Measurements from ENCODE around the gene PPP1R14D.

Gene PPP1R14D

DNA sequence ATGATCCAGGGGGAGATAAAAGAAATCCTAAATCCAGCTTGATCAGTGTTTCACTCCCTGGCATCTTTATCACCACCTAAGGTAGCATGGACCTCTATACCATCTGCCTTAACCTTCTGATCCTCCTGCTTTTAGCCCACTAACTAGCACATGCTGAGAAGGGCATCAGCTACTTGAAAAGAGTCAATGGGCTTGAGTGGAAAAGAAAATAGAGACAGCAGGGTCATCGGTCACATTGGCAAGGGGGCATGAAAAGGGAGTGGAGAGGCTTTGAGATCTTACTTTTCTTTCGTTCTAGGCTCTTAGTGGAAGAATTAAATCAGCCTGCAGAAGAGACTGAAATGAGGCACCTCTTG is 21.9 kb downstream of the PPP1R14D start:
- peak overlapping the region; percentile 100 for H3K4me3 ChIP-seq (ENCODE audit: low read length)
- TF ChIP-seq, protein P1, sequence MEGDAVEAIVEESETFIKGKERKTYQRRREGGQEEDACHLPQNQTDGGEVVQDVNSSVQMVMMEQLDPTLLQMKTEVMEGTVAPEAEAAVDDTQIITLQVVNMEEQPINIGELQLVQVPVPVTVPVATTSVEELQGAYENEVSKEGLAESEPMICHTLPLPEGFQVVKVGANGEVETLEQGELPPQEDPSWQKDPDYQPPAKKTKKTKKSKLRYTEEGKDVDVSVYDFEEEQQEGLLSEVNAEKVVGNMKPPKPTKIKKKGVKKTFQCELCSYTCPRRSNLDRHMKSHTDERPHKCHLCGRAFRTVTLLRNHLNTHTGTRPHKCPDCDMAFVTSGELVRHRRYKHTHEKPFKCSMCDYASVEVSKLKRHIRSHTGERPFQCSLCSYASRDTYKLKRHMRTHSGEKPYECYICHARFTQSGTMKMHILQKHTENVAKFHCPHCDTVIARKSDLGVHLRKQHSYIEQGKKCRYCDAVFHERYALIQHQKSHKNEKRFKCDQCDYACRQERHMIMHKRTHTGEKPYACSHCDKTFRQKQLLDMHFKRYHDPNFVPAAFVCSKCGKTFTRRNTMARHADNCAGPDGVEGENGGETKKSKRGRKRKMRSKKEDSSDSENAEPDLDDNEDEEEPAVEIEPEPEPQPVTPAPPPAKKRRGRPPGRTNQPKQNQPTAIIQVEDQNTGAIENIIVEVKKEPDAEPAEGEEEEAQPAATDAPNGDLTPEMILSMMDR (conservative IDR thresholded peaks at IDR 0.05; ENCODE audit: low read length) = no peak
- DNase-seq (ENCODE audit: low read depth) = no peak

DNA sequence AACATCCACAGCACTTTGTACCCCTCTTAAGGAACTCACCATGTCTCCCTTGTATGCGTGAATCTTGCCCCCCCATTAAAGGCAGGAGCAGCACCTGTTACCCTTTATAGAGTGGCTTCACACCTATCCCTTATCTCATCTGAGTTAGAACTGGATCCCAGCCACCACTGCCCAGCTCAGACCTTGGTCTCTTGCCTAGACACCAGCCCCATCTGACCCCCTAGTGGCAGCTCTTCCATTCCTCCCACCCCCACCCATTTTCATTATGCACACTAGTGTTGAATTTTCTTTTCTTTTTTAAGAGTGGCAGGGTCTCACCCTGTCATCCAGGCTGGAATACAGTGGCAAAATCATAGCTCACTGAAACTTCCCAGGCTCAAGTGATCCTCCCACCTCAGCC is 24.8 kb downstream of the PPP1R14D start:
- DNase-seq (ENCODE audit: low read depth) = no peak
- H3K4me3 ChIP-seq (ENCODE audit: low read length) = no peak overlapping the region
- TF ChIP-seq, protein P1 (conservative IDR thresholded peaks at IDR 0.05; ENCODE audit: low read length) = 0 out of 2 replicates have a peak, but pooled peaks have one; percentile 3

DNA sequence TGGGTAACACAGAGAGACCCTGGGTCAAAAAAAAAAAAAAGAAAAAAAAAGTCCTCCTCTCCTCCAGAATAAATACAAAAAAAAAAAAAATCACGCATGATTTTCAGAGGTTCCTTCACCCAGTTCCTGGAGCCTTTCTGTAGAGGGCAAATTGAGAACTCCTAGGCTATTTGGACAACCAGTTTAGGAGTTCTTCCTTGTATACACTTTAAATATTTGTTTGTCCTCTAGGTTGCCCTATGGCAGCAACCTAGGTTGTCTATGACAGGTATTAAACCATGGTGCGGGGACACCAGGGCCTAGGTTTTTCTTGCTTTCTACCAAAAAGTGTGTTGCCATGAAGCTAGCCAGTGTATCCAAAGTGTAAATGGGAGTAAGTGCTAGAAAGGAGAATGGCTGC is 25.4 kb downstream of the PPP1R14D start:
- TF ChIP-seq, protein P1 (conservative IDR thresholded peaks at IDR 0.05; ENCODE audit: low read length) = no peak
- DNase-seq (ENCODE audit: low read depth) = no peak
- H3K4me3 ChIP-seq (ENCODE audit: low read length) = no peak overlapping the region

DNA sequence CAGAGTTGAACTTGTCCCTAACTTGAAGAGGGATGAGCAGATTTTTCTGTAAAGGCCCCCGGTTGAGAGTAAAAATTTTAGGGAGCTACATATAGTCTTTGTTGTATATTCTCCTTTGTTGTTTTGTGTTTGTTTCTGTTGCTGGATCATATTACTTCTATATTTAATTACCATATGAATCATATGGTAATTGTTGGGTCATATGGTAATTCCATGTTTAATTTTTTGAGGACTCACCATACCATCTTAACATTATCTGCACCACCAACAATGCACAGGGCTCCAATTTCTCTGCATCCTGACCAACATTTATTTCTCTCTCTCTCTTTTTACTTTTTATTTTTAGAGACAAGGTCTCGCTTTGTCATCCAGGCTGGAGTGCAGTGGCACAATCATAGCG is 29.0 kb downstream of the PPP1R14D start:
- H3K4me3 ChIP-seq (ENCODE audit: low read length) = no peak overlapping the region

DNA sequence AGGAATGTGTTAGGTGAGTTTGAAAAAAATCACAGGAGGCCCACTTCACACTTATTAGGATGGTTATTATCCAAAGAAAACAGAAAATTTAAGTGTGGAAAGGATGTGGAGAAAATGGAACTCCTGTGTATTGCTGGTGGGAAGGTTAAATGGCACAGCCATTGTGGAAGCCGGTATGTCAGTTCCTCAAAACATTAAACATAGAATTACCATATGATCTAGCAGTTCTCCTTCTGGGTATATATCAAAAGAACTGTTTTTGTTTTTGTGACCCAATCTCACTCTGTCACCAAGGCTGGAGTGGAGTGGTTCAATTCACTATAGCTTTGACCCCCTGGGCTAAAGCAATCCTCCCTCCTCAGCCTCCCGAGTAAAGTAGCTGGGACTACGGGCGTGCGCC is 32.0 kb downstream of the PPP1R14D start:
- TF ChIP-seq, protein P1 (conservative IDR thresholded peaks at IDR 0.05; ENCODE audit: low read length) = no peak

More for the DNA sequence above, 29.0 kb downstream of the PPP1R14D start:
- no peak for DNase-seq (ENCODE audit: low read depth)
- TF ChIP-seq, protein P1 (conservative IDR thresholded peaks at IDR 0.05; ENCODE audit: low read length) = no peak

DNA sequence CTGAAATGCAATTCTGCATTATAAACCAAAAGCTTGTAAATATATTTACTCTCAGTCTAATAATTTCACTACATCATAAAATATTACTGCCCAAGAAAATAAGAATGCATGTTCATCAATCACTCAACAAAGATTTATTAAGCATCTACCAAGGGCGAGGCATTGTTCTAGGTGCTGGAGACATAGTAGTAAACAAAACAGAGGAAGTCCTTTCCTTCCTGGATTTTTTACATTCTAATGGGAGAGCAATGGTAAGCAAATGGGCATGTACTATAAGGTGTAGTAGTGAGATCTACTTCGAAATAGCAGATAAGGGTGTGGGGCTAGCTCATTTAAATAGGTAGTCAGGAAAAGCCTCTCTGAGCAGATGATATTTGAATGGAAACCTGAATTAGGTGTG is 32.5 kb downstream of the PPP1R14D start:
- TF ChIP-seq, protein P1 (conservative IDR thresholded peaks at IDR 0.05; ENCODE audit: low read length) = no peak
- no peak overlapping the region for H3K4me3 ChIP-seq (ENCODE audit: low read length)
- DNase-seq (ENCODE audit: low read depth) = no peak

More for the DNA sequence above, 32.0 kb downstream of the PPP1R14D start:
- H3K4me3 ChIP-seq (ENCODE audit: low read length) = no peak overlapping the region
- no peak for DNase-seq (ENCODE audit: low read depth)

DNA sequence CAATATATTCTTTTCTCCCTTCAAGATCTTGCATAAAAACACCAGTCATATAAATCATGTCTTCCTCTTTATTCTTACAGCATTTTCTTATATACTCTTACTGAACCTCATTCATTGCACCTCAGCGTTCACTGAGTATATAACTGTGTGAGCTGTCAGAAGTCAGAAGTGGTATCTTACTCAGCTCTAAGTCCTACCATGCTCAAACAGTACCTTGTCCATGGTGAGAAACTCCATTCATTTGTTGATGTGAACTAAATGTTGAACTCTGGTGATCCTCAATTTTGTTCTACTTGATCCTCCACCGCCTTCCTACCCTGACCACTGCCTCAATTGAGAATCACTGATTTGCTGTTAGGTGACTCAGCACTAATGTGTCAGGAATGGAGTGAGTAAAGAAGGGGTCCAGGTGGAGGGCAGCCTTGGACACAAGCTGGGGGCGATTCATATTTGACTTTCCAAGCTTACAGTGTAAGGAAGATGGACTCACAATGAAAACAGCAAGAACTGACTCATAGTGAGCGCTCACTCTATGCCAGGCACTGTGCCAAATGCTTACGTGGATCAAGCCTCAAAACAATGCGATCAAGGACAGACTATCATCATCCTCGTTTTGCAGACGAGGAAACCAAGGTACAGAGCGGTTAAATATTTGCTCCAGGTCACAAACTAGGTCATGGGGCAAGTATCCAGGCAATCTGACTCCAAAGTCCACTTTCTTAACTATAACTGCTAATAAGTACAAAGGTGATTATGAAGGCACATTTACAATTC is 35.1 kb downstream of the PPP1R14D start:
- TF ChIP-seq, protein P1 (conservative IDR thresholded peaks at IDR 0.05; ENCODE audit: low read length) = no peak
- peak; percentile 84 for DNase-seq (ENCODE audit: low read depth)
- H3K4me3 ChIP-seq (ENCODE audit: low read length) = no peak overlapping the region
